ENCODE measurements around the gene EXOC4.

DNA sequence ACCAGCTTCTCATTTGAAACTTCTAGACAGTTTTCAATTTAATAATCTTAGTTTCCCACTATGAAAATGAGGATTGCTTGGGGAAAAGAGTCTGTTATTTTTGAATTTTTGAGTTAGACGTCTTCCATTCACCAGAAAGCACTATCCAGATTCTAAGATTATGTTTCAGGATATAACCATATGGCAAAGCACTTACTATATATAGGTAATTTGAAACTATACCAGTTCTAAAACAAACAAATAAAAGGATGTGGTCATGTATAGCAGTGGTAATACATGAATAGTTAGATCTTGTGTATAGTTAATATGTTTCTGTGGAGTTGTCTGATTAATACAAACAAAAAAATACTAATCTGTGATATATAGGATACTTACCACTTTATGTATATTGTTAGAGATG, 320.0 kb downstream of the EXOC4 start:
- TF ChIP-seq POLR2AphosphoS5 (IDR thresholded peaks at IDR 0.05) (no peak), POLR2A (IDR thresholded peaks at IDR 0.05) (no peak)
